Forelimb muscle (tissue), 1 donor: ENCODE data around the gene BMF. TPM values are rescaled to one million over a fixed set of nuclear protein-coding genes. Genes with fewer than 3 reads are reported as not detected.

ENCODE experiments used
- DNase-seq: peaks from one replicate; pipeline ENCODE4 v3.0.0-alpha.2; 2013; ENCODE audit warnings: low read depth
- polyA plus RNA-seq: library from polyadenylated mRNA; unstranded; fragments of 120-200 nt; gene quantifications from one replicate; pipeline ENCODE4 v1.2.1, GENCODE V29; 2013; ENCODE audit not compliant: insufficient read length

Gene BMF
- polyA plus RNA-seq, 1 donor: 10.8 TPM

GRCh38 chr15:40065166-40065565 is 43.5 kb downstream of the BMF start:
- DNase-seq: no peak

GRCh38 chr15:40064231-40064894 is 44.3 kb downstream of the BMF start:
- DNase-seq: no peak

- no peak for DNase-seq
Observed at GRCh38 chr15:40063563-40064011, 45.1 kb downstream of the BMF start.

- DNase-seq: no peak
Observed at GRCh38 chr15:40062816-40063562, 45.7 kb downstream of the BMF start.

- no peak for DNase-seq
Observed at GRCh38 chr15:40061212-40061901, 47.3 kb downstream of the BMF start.

GRCh38 chr15:40060236-40060961 is 48.3 kb downstream of the BMF start:
- DNase-seq: no peak

GRCh38 chr15:40059821-40060220 is 48.9 kb downstream of the BMF start:
- DNase-seq: no peak

- no peak for DNase-seq
Observed at GRCh38 chr15:40058476-40059140, 50.1 kb downstream of the BMF start.

- no peak for DNase-seq
Observed at GRCh38 chr15:40055576-40056293, 52.9 kb downstream of the BMF start.

GRCh38 chr15:40054855-40055575 is 53.7 kb downstream of the BMF start:
- DNase-seq: no peak

- DNase-seq: no peak
Observed at GRCh38 chr15:40054605-40054854, 54.1 kb downstream of the BMF start.

- no peak for DNase-seq
Observed at GRCh38 chr15:40053831-40054604, 54.7 kb downstream of the BMF start.

GRCh38 chr15:40053079-40053830 is 55.4 kb downstream of the BMF start:
- no peak for DNase-seq

GRCh38 chr15:40052604-40053003 is 56.1 kb downstream of the BMF start:
- DNase-seq: no peak

GRCh38 chr15:40051616-40052415 is 56.9 kb downstream of the BMF start:
- no peak for DNase-seq

- DNase-seq: no peak
Observed at GRCh38 chr15:40050788-40051470, 57.8 kb downstream of the BMF start.

- DNase-seq: no peak
Observed at GRCh38 chr15:40048926-40049475, 59.7 kb downstream of the BMF start.
